ENCODE results near the gene ABI2. TPM values are rescaled to one million over a fixed set of nuclear protein-coding genes. Genes with fewer than 3 reads are reported as not detected.

Gene ABI2
- total and polyA plus RNA-seq, 5 donors from 2014 or later: 17.2 to 28.6 (median 23.6) TPM

GRCh38 chr2:203431391-203432185, 103.4 kb downstream of the ABI2 start:
- Histone ChIP-seq H3K4me3 (ENCODE audit: low read depth, low read length) (no peak overlapping the region), H3K4me1 (ENCODE audit: control insufficient read depth, insufficient read depth, low read length, poor library complexity, severe bottlenecking) (no peaks in the 10 kb centered on the region), H3K27ac (ENCODE audit: insufficient read depth, low read length, poor library complexity, severe bottlenecking) (no peak overlapping the region), H3K27me3 (ENCODE audit: control insufficient read depth, insufficient read depth, low read length) (no peaks in the 10 kb centered on the region), H3K36me3 (ENCODE audit: control insufficient read depth, insufficient read depth, low read length) (peaks cover 6% of the 10 kb centered on the region), H3K9me3 (ENCODE audit: control insufficient read depth in 2 of 2, low read length in 2 of 2) (no peaks in the 10 kb centered on the region)
- no peaks in the 10 kb centered on the region for H3K9me3 Mint-ChIP-seq
- DNase-seq (no peak), ATAC-seq (ENCODE audit: low read depth in 2 of 2) (no peak)
- no peaks in the 10 kb centered on the region for H3K27me3 Mint-ChIP-seq
- peaks cover 0 to 2% (median 0%) of the 10 kb centered on the region in 4 donors for H3K4me1 Mint-ChIP-seq
- H3K4me3 Mint-ChIP-seq: no peak overlapping the region
- H3K27ac Mint-ChIP-seq: peak overlapping the region in 1 of 3 donors; percentile 44
- peaks cover 35% of the 10 kb centered on the region for H3K36me3 Mint-ChIP-seq

- H3K9me3 Mint-ChIP-seq: no peaks in the 10 kb centered on the region
- no peak overlapping the region for H3K4me3 Mint-ChIP-seq
- Histone ChIP-seq H3K27ac (ENCODE audit: insufficient read depth, low read length, poor library complexity, severe bottlenecking) (no peak overlapping the region), H3K4me1 (ENCODE audit: control insufficient read depth, insufficient read depth, low read length, poor library complexity, severe bottlenecking) (no peaks in the 10 kb centered on the region), H3K9me3 (ENCODE audit: control insufficient read depth in 2 of 2, low read length in 2 of 2) (no peaks in the 10 kb centered on the region), H3K36me3 (ENCODE audit: control insufficient read depth, insufficient read depth, low read length) (peaks cover 1% of the 10 kb centered on the region), H3K4me3 (ENCODE audit: low read depth, low read length) (no peak overlapping the region), H3K27me3 (ENCODE audit: control insufficient read depth, insufficient read depth, low read length) (no peaks in the 10 kb centered on the region)
- peaks cover 29% of the 10 kb centered on the region for H3K36me3 Mint-ChIP-seq
- no peaks in the 10 kb centered on the region for H3K4me1 Mint-ChIP-seq
- H3K27ac Mint-ChIP-seq: no peak overlapping the region
- no peaks in the 10 kb centered on the region for H3K27me3 Mint-ChIP-seq
- ATAC-seq (ENCODE audit: low read depth in 2 of 2) (no peak), DNase-seq (no peak)
Observed at GRCh38 chr2:203432811-203433210, 104.6 kb downstream of the ABI2 start.

- H3K4me3 ChIP-seq (ENCODE audit: low read depth, low read length): no peak overlapping the region
- no peaks in the 10 kb centered on the region for H3K36me3 ChIP-seq (ENCODE audit: control insufficient read depth, insufficient read depth, low read length)
- Mint-ChIP-seq H3K4me1 (peaks cover 0 to 4% (median 0%) of the 10 kb centered on the region in 4 donors), H3K27ac (no peak overlapping the region), H3K4me3 (no peak overlapping the region), H3K9me3 (no peaks in the 10 kb centered on the region), H3K27me3 (no peaks in the 10 kb centered on the region), H3K36me3 (peaks cover 18% of the 10 kb centered on the region)
- H3K27me3 ChIP-seq (ENCODE audit: control insufficient read depth, insufficient read depth, low read length): no peaks in the 10 kb centered on the region
- no peak for ATAC-seq (ENCODE audit: low read depth in 2 of 2)
- DNase-seq: no peak
- no peaks in the 10 kb centered on the region for H3K9me3 ChIP-seq (ENCODE audit: control insufficient read depth in 2 of 2, low read length in 2 of 2)
- no peaks in the 10 kb centered on the region for H3K4me1 ChIP-seq (ENCODE audit: control insufficient read depth, insufficient read depth, low read length, poor library complexity, severe bottlenecking)
- H3K27ac ChIP-seq (ENCODE audit: insufficient read depth, low read length, poor library complexity, severe bottlenecking): no peak overlapping the region
Observed at GRCh38 chr2:203436496-203436895, 108.3 kb downstream of the ABI2 start.

- no peak for DNase-seq
- Mint-ChIP-seq H3K36me3 (peaks cover 18% of the 10 kb centered on the region), H3K4me3 (no peak overlapping the region), H3K27ac (no peak overlapping the region), H3K27me3 (no peaks in the 10 kb centered on the region), H3K4me1 (peaks cover 0 to 4% (median 0%) of the 10 kb centered on the region in 4 donors), H3K9me3 (no peaks in the 10 kb centered on the region)
- Histone ChIP-seq H3K9me3 (ENCODE audit: control insufficient read depth in 2 of 2, low read length in 2 of 2) (no peaks in the 10 kb centered on the region), H3K27ac (ENCODE audit: insufficient read depth, low read length, poor library complexity, severe bottlenecking) (no peak overlapping the region), H3K4me3 (ENCODE audit: low read depth, low read length) (no peak overlapping the region), H3K4me1 (ENCODE audit: control insufficient read depth, insufficient read depth, low read length, poor library complexity, severe bottlenecking) (no peaks in the 10 kb centered on the region), H3K36me3 (ENCODE audit: control insufficient read depth, insufficient read depth, low read length) (no peaks in the 10 kb centered on the region), H3K27me3 (ENCODE audit: control insufficient read depth, insufficient read depth, low read length) (no peaks in the 10 kb centered on the region)
- no peak for ATAC-seq (ENCODE audit: low read depth in 2 of 2)
Observed at GRCh38 chr2:203437511-203437910, 109.3 kb downstream of the ABI2 start.

- ATAC-seq (ENCODE audit: low read depth in 2 of 2) (no peak), DNase-seq (no peak)
- peaks cover 15% of the 10 kb centered on the region for H3K36me3 Mint-ChIP-seq
- no peak overlapping the region for H3K4me3 Mint-ChIP-seq
- Histone ChIP-seq H3K4me3 (ENCODE audit: low read depth, low read length) (no peak overlapping the region), H3K36me3 (ENCODE audit: control insufficient read depth, insufficient read depth, low read length) (no peaks in the 10 kb centered on the region), H3K27me3 (ENCODE audit: control insufficient read depth, insufficient read depth, low read length) (no peaks in the 10 kb centered on the region), H3K27ac (ENCODE audit: insufficient read depth, low read length, poor library complexity, severe bottlenecking) (no peak overlapping the region), H3K9me3 (ENCODE audit: control insufficient read depth in 2 of 2, low read length in 2 of 2) (no peaks in the 10 kb centered on the region), H3K4me1 (ENCODE audit: control insufficient read depth, insufficient read depth, low read length, poor library complexity, severe bottlenecking) (no peaks in the 10 kb centered on the region)
- peaks cover 0 to 4% (median 0%) of the 10 kb centered on the region in 4 donors for H3K4me1 Mint-ChIP-seq
- peak overlapping the region in 1 of 3 donors; percentile 39 for H3K27ac Mint-ChIP-seq
- no peaks in the 10 kb centered on the region for H3K9me3 Mint-ChIP-seq
- H3K27me3 Mint-ChIP-seq: no peaks in the 10 kb centered on the region
Observed at GRCh38 chr2:203438528-203438927, 110.3 kb downstream of the ABI2 start.

- DNase-seq: no peak
- Mint-ChIP-seq H3K27me3 (no peaks in the 10 kb centered on the region), H3K27ac (peak overlapping the region in 1 of 3 donors; percentile 52), H3K4me3 (no peak overlapping the region), H3K36me3 (peaks cover 19% of the 10 kb centered on the region), H3K4me1 (peaks cover 0 to 4% (median 0%) of the 10 kb centered on the region in 4 donors), H3K9me3 (no peaks in the 10 kb centered on the region)
- no peak overlapping the region for H3K27ac ChIP-seq (ENCODE audit: insufficient read depth, low read length, poor library complexity, severe bottlenecking)
- ATAC-seq (ENCODE audit: low read depth in 2 of 2): no peak
- H3K36me3 ChIP-seq (ENCODE audit: control insufficient read depth, insufficient read depth, low read length): no peaks in the 10 kb centered on the region
- no peak overlapping the region for H3K4me3 ChIP-seq (ENCODE audit: low read depth, low read length)
- no peaks in the 10 kb centered on the region for H3K9me3 ChIP-seq (ENCODE audit: control insufficient read depth in 2 of 2, low read length in 2 of 2)
- no peaks in the 10 kb centered on the region for H3K27me3 ChIP-seq (ENCODE audit: control insufficient read depth, insufficient read depth, low read length)
- H3K4me1 ChIP-seq (ENCODE audit: control insufficient read depth, insufficient read depth, low read length, poor library complexity, severe bottlenecking): no peaks in the 10 kb centered on the region
Observed at GRCh38 chr2:203440671-203441070, 112.5 kb downstream of the ABI2 start.

GRCh38 chr2:203441463-203441862, 113.3 kb downstream of the ABI2 start:
- no peaks in the 10 kb centered on the region for H3K9me3 ChIP-seq (ENCODE audit: control insufficient read depth in 2 of 2, low read length in 2 of 2)
- peaks cover 0 to 6% (median 5%) of the 10 kb centered on the region in 4 donors for H3K4me1 Mint-ChIP-seq
- no peaks in the 10 kb centered on the region for H3K4me1 ChIP-seq (ENCODE audit: control insufficient read depth, insufficient read depth, low read length, poor library complexity, severe bottlenecking)
- no peaks in the 10 kb centered on the region for H3K27me3 Mint-ChIP-seq
- H3K27ac Mint-ChIP-seq: peak overlapping the region in 1 of 3 donors; percentile 8
- H3K27me3 ChIP-seq (ENCODE audit: control insufficient read depth, insufficient read depth, low read length): no peaks in the 10 kb centered on the region
- no peak overlapping the region for H3K4me3 Mint-ChIP-seq
- H3K36me3 ChIP-seq (ENCODE audit: control insufficient read depth, insufficient read depth, low read length): no peaks in the 10 kb centered on the region
- peaks cover 20% of the 10 kb centered on the region for H3K36me3 Mint-ChIP-seq
- no peak for ATAC-seq (ENCODE audit: low read depth in 2 of 2)
- H3K9me3 Mint-ChIP-seq: no peaks in the 10 kb centered on the region
- no peak overlapping the region for H3K27ac ChIP-seq (ENCODE audit: insufficient read depth, low read length, poor library complexity, severe bottlenecking)
- no peak overlapping the region for H3K4me3 ChIP-seq (ENCODE audit: low read depth, low read length)
- no peak for DNase-seq

- H3K4me3 Mint-ChIP-seq: no peak overlapping the region
- Histone ChIP-seq H3K36me3 (ENCODE audit: control insufficient read depth, insufficient read depth, low read length) (no peaks in the 10 kb centered on the region), H3K4me1 (ENCODE audit: control insufficient read depth, insufficient read depth, low read length, poor library complexity, severe bottlenecking) (no peaks in the 10 kb centered on the region), H3K9me3 (ENCODE audit: control insufficient read depth in 2 of 2, low read length in 2 of 2) (no peaks in the 10 kb centered on the region), H3K27me3 (ENCODE audit: control insufficient read depth, insufficient read depth, low read length) (no peaks in the 10 kb centered on the region), H3K27ac (ENCODE audit: insufficient read depth, low read length, poor library complexity, severe bottlenecking) (no peak overlapping the region), H3K4me3 (ENCODE audit: low read depth, low read length) (no peak overlapping the region)
- H3K36me3 Mint-ChIP-seq: peaks cover 16% of the 10 kb centered on the region
- ATAC-seq (ENCODE audit: low read depth in 2 of 2): no peak
- H3K4me1 Mint-ChIP-seq: peaks cover 0 to 6% (median 5%) of the 10 kb centered on the region in 4 donors
- no peaks in the 10 kb centered on the region for H3K27me3 Mint-ChIP-seq
- peak overlapping the region in 1 of 3 donors; percentile 8 for H3K27ac Mint-ChIP-seq
- H3K9me3 Mint-ChIP-seq: no peaks in the 10 kb centered on the region
- DNase-seq: no peak
Observed at GRCh38 chr2:203442463-203442862, 114.3 kb downstream of the ABI2 start.
